HepG2 (cell line): ENCODE measurements around the gene YIPF7. TPM values are rescaled to one million over a fixed set of nuclear protein-coding genes. Genes with fewer than 3 reads are reported as not detected.

Experiments
- ATAC-seq: fragments of 200-7000 bp; cut with Tn5 transposase; 3 replicates; pipeline ENCODE4 v1.9.1; 2020; ENCODE audit warnings: mild to moderate bottlenecking, moderate library complexity
- BruUV-seq: library from RNA; stranded (reverse); fragments of 400-500 nt; replicated peaks from 2 replicates; lab custom pipeline; 2021; lab: Mats Ljungman, UMichigan
- CTCF ChIA-PET: fragments of 300-600 bp; formaldehyde crosslinking; extraction: SDS; loops from one replicate; lab custom pipeline; 2021; ENCODE audit warnings: low total read pairs, inconsistent platforms, low intra/inter-chr PET ratio; lab: Yijun Ruan, JAX
- POLR2A ChIA-PET: fragments of 350-600 bp; sonication (Branson Sonifier 250); formaldehyde crosslinking; loops from one replicate; lab custom pipeline; 2020; ENCODE audit warnings: antibody characterized with exemption, inconsistent platforms; lab: Yijun Ruan, JAX
- DNase-seq: peaks from one replicate; pipeline ENCODE4 v3.0.0-alpha.2; 2015; ENCODE audit warnings: low spot score
- FAIRE-seq: peaks from 3 replicates; lab custom pipeline; 2011; peaks lifted over from hg19 to GRCh38; lab: Jason Lieb, UNC
- H2AFZ ChIP-seq: one replicate; pipeline ENCODE4 v1.6.1; 2011; ENCODE audit warnings: low read length, inconsistent platforms
- H3K27ac ChIP-seq: fragments of 300-600 bp; 3 replicates; pipeline ENCODE4 v1.8.0; 2011; ENCODE audit warnings: mixed run types, mild to moderate bottlenecking, mixed read lengths, low read length, inconsistent platforms; ENCODE audit not compliant: insufficient read depth; ENCODE audit errors: extremely low read length
- H3K27me3 ChIP-seq, 2 experiments: fragments of 200-600 bp in 1 of 2; 2 replicates in 1 of 2; 3 replicates in 1 of 2; pipeline versions ENCODE4 v1.6.0 to v1.8.0; 2011; ENCODE audit warnings: low read length in 2 of 2, mild to moderate bottlenecking in 2 of 2, moderate library complexity in 2 of 2, inconsistent platforms in 1 of 2; ENCODE audit not compliant: insufficient read depth in 2 of 2, control insufficient read depth in 1 of 2
- H3K36me3 ChIP-seq, 2 experiments: fragments of 200-600 bp in 1 of 2; replicated peaks in 1 of 2; 2 replicates in 1 of 2; 3 replicates in 1 of 2; pipeline versions ENCODE4 v1.5.1 to v1.8.0; 2011; ENCODE audit warnings: low read length in 2 of 2, inconsistent platforms in 1 of 2; ENCODE audit not compliant: insufficient read depth in 2 of 2, control insufficient read depth in 1 of 2
- H3K4me1 ChIP-seq: 2 replicates; pipeline ENCODE4 v1.5.1; 2012; ENCODE audit warnings: low read length, inconsistent platforms; ENCODE audit not compliant: insufficient read depth
- H3K4me2 ChIP-seq: 2 replicates; pipeline ENCODE4 v1.6.0; 2011; ENCODE audit warnings: low read depth, low read length, inconsistent platforms
- H3K4me3 ChIP-seq, 3 experiments: fragments of 200-600 bp in 1 of 3; sonication (generic), shearing (Covaris generic) in 1 of 3; replicated peaks in 1 of 3; 2 replicates each; pipeline ENCODE4 v1.5.1; 2011 to 2016; ENCODE audit warnings: low read length in 3 of 3, inconsistent platforms in 2 of 3, low read depth in 2 of 3, mild to moderate bottlenecking in 2 of 3, control low read depth in 1 of 3, mixed read lengths in 1 of 3; ENCODE audit not compliant: insufficient read depth in 1 of 3
- H3K79me2 ChIP-seq: one replicate; pipeline ENCODE4 v1.6.1; 2011; ENCODE audit warnings: low read length, inconsistent platforms; ENCODE audit not compliant: insufficient read depth
- H3K9ac ChIP-seq: 2 replicates; pipeline ENCODE4 v1.6.0; 2011; ENCODE audit warnings: mild to moderate bottlenecking, low read depth, low read length, inconsistent platforms; ENCODE audit not compliant: insufficient read depth
- H3K9me3 ChIP-seq: 2 replicates; pipeline ENCODE4 v1.5.1; 2012; ENCODE audit warnings: mild to moderate bottlenecking, low read length
- H4K20me1 ChIP-seq: 2 replicates; pipeline ENCODE4 v1.6.0; 2011; ENCODE audit warnings: inconsistent platforms, mild to moderate bottlenecking, low read length, moderate library complexity; ENCODE audit not compliant: insufficient read depth
- LCORL ChIP-seq, 2 experiments: fragments of 450-650 bp in 1 of 2; sonication (generic) in 1 of 2; formaldehyde crosslinking in 1 of 2; IDR thresholded peaks; 2 replicates each; pipeline versions ENCODE4 v1.5.0 to v1.6.1; 2017 to 2020; ENCODE audit warnings: antibody characterized with exemption in 1 of 2, missing genetic modification reagents in 1 of 2
- MED13 ChIP-seq: sonication (generic); formaldehyde crosslinking; IDR thresholded peaks from 2 replicates; pipeline ENCODE4 v1.5.0; 2020; ENCODE audit warnings: missing genetic modification reagents
- PPARG ChIP-seq: conservative IDR thresholded peaks from 2 replicates; pipeline ENCODE4 v1.6.1; 2016; ENCODE audit warnings: missing biosample characterization, missing genetic modification reagents
- SMARCE1 ChIP-seq: fragments of 450-650 bp; IDR thresholded peaks from 2 replicates; pipeline ENCODE4 v1.6.1; 2017; ENCODE audit warnings: borderline replicate concordance
- THYN1 ChIP-seq: sonication (generic); formaldehyde crosslinking; IDR thresholded peaks from 2 replicates; pipeline ENCODE4 v1.8.1; 2023; ENCODE audit warnings: low read depth, mild to moderate bottlenecking, moderate library complexity, missing genetic modification reagents, borderline replicate concordance
- ZNF124 ChIP-seq: sonication (generic); formaldehyde crosslinking; IDR thresholded peaks from 2 replicates; pipeline ENCODE4 v1.4.0; 2020; ENCODE audit warnings: missing genetic modification reagents
- ZNF253 ChIP-seq: sonication (generic); formaldehyde crosslinking; IDR thresholded peaks from 2 replicates; pipeline ENCODE4 v1.8.0; 2022; ENCODE audit warnings: mild to moderate bottlenecking, missing genetic modification reagents, borderline replicate concordance
- ZNF468 ChIP-seq: sonication (generic); formaldehyde crosslinking; IDR thresholded peaks from 2 replicates; pipeline ENCODE4 v1.8.0; 2022; ENCODE audit warnings: mild to moderate bottlenecking, moderate library complexity, missing genetic modification reagents
- ZNF75D ChIP-seq: sonication (generic); formaldehyde crosslinking; IDR thresholded peaks from 2 replicates; pipeline ENCODE4 v1.8.1; 2023; ENCODE audit warnings: missing genetic modification reagents, mild to moderate bottlenecking, borderline replicate concordance
- ZNF776 ChIP-seq: sonication (generic); formaldehyde crosslinking; IDR thresholded peaks from 2 replicates; pipeline ENCODE4 v1.4.0; 2020; ENCODE audit warnings: mild to moderate bottlenecking, missing genetic modification reagents
- ZNF792 ChIP-seq: IDR thresholded peaks from 2 replicates; pipeline ENCODE4 v1.6.1; 2016
- ZSCAN5A ChIP-seq: sonication (generic); formaldehyde crosslinking; IDR thresholded peaks from 2 replicates; pipeline ENCODE4 v1.8.0; 2022; ENCODE audit warnings: mild to moderate bottlenecking, missing genetic modification reagents, borderline replicate concordance
- WGBS: methylation state at CpG from one replicate; pipeline ENCODE4 v1.1.6; 2017; ENCODE audit warnings: low lambda C conversion rate; 5-methylcytosine and 5-hydroxymethylcytosine counted together
- in situ Hi-C: cut with HindIII; loops from 2 replicates; pipeline ENCODE4 v1.10.0; 2017; ENCODE audit warnings: low pct_unique_long_range_greater_than_20kb; ENCODE audit not compliant: extremely low pct_ligation_motif_present
- intact Hi-C: fragments of 100-400 bp; cut with micrococcal nuclease; formaldehyde crosslinking; loops from one replicate; pipeline ENCODE4 v1.10.0; 2022; ENCODE audit not compliant: unreplicated experiment
- polyA plus RNA-seq, 8 experiments: library from polyadenylated mRNA; depleted of rRNA in 3 of 8; stranded (reverse) in 7 of 8; unstranded in 1 of 8; fragments of >200 nt; fragmentation: Illumina TruSeq in 4 of 8; extraction: Trizol in 4 of 8; gene quantifications; 2 replicates each; pipeline versions ENCODE4 v1.2.1 to v1.2.3, GENCODE V29; 2011 to 2016; ENCODE audit warnings: low read depth in 4 of 8, missing spikeins in 1 of 8, mixed read lengths in 1 of 8; ENCODE audit not compliant: insufficient read depth in 1 of 8
- total RNA-seq, 5 experiments: library from RNA; depleted of rRNA; stranded (reverse); fragments of >200 nt; fragmentation: Illumina TruSeq; extraction: Trizol; gene quantifications; 2 replicates each; pipeline ENCODE4 v1.2.3, GENCODE V29; 2016; ENCODE audit warnings: low read depth in 1 of 5
- TF ChIP-seq, protein P1 (sequence below): sonication (generic); formaldehyde crosslinking; IDR thresholded peaks from 2 replicates; pipeline ENCODE4 v1.5.0; 2020; ENCODE audit warnings: mild to moderate bottlenecking, missing genetic modification reagents, moderate library complexity
- TF ChIP-seq, protein P2 (sequence below): IDR thresholded peaks from 2 replicates; pipeline ENCODE4 v1.6.1; 2016

YIPF7 gene
- total and polyA plus RNA-seq, 2 of the 13 experiments (the other 11 are each of a cell fraction or from before 2014, with no cell fraction given): 0.12 TPM; not detected in 1

GRCh38 chr4:44701037-44701436 lies 49.6 kb upstream of the YIPF7 start (continued):
- TF ChIP-seq THYN1 (CRISPR knock-in tag) (no peak), ZNF468 (CRISPR knock-in tag) (no peak)

DNA sequence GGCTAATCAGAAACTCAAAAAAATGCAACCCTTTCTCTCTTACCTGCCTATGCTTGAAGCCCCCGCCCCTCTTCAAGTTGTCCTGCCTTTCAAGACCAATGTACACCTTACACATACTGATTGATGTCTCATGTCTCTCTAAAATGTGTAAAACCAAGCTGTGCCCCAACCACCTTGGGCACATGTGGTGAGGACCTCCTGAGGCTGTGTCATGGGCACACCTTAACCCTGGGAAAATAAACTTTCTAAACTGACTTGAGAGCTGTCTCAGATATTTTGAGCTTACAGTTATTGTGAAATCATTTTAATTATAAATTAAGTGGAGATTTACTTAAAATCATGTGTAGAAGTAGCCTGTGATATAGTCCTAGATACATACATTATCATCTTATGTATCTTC lies 49.0 kb upstream of the YIPF7 start:
- Histone ChIP-seq H3K27me3 (no peaks in the 10 kb centered on the region), H3K9me3 (no peaks in the 10 kb centered on the region), H3K4me1 (no peaks in the 10 kb centered on the region), H3K4me3 (no peak overlapping the region), H2AFZ (no peak overlapping the region), H3K79me2 (no peaks in the 10 kb centered on the region), H3K4me2 (no peak overlapping the region), H3K36me3 (peaks cover 6 to 58% of the 10 kb centered on the region in 2 experiments; a peak in 4 of 5 replicates), H3K27ac (no peak overlapping the region), H3K9ac (no peak overlapping the region), H4K20me1 (no peaks in the 10 kb centered on the region)
- intact Hi-C loops: no loop called here
- TF ChIP-seq LCORL (IDR thresholded peaks at IDR 0.05) (no peak), LCORL (CRISPR knock-in tag; IDR thresholded peaks at IDR 0.05) (no peak)
- DNase-seq (no peak), FAIRE-seq (no peak), ATAC-seq (no peak)
- in situ Hi-C loops: no loop called here
- ChIA-PET POLR2A (interaction anchor here (1.3 kb wide), 1 partner anchor 22 kb away, joined by 6 read pairs; the partner anchor contains the start of gene GUF1), CTCF (no interaction called here)
- WGBS: 100% methylated on average over 1 of the region's 1 CpG
- BruUV-seq: TSS peak; percentile 14

DNA sequence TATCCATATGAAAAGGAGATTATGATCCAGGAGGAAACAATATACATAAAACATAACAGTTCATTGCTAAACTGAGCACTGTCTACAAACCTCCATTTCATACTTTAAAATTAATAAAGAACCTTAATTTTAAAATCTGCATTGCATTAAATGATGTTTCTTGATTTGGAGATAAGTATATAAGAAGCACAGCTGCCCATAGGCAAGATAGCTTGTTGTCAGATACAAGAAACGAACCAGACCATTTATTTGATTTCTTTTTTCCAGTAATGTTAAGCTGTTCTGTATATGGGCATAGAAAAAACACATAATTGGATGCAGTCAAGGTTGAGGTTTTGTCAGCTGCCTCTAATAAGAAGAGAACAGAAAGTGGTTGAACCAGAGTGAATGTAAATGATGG lies 33.2 kb upstream of the YIPF7 start:
- no TSS peak for BruUV-seq
- peaks cover 16% of the 10 kb centered on the region for H3K4me1 ChIP-seq
- ATAC-seq: no peak
- POLR2A ChIA-PET: no interaction called here
- WGBS: 94% methylated on average over 1 of the region's 1 CpG
- H3K36me3 ChIP-seq: peaks cover 11 to 61% of the 10 kb centered on the region in 2 experiments
- no peak overlapping the region for H3K4me3 ChIP-seq
- H3K79me2 ChIP-seq: peaks cover 20% of the 10 kb centered on the region
- CTCF ChIA-PET: no interaction called here
- in situ Hi-C loops: no loop called here
- no peaks in the 10 kb centered on the region for H3K27me3 ChIP-seq
- no peak overlapping the region for H3K9ac ChIP-seq
- H3K9me3 ChIP-seq: no peaks in the 10 kb centered on the region
- no peak for FAIRE-seq
- H3K4me2 ChIP-seq: no peak overlapping the region
- no peak for DNase-seq
- no peaks in the 10 kb centered on the region for H4K20me1 ChIP-seq
- no peak overlapping the region for H2AFZ ChIP-seq
- intact Hi-C loops: no loop called here
- no peak overlapping the region for H3K27ac ChIP-seq
- no peak for TF ChIP-seq ZNF776
- TF ChIP-seq PPARG (CRISPR knock-in tag): no peak
- no peak for TF ChIP-seq ZNF253 (CRISPR knock-in tag)
- TF ChIP-seq, protein P1, sequence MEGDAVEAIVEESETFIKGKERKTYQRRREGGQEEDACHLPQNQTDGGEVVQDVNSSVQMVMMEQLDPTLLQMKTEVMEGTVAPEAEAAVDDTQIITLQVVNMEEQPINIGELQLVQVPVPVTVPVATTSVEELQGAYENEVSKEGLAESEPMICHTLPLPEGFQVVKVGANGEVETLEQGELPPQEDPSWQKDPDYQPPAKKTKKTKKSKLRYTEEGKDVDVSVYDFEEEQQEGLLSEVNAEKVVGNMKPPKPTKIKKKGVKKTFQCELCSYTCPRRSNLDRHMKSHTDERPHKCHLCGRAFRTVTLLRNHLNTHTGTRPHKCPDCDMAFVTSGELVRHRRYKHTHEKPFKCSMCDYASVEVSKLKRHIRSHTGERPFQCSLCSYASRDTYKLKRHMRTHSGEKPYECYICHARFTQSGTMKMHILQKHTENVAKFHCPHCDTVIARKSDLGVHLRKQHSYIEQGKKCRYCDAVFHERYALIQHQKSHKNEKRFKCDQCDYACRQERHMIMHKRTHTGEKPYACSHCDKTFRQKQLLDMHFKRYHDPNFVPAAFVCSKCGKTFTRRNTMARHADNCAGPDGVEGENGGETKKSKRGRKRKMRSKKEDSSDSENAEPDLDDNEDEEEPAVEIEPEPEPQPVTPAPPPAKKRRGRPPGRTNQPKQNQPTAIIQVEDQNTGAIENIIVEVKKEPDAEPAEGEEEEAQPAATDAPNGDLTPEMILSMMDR: no peak
- TF ChIP-seq ZNF75D: no peak
- TF ChIP-seq ZNF792 (CRISPR knock-in tag): no peak
- no peak for TF ChIP-seq MED13 (CRISPR knock-in tag)
- no peak for TF ChIP-seq SMARCE1
- TF ChIP-seq, protein P2, sequence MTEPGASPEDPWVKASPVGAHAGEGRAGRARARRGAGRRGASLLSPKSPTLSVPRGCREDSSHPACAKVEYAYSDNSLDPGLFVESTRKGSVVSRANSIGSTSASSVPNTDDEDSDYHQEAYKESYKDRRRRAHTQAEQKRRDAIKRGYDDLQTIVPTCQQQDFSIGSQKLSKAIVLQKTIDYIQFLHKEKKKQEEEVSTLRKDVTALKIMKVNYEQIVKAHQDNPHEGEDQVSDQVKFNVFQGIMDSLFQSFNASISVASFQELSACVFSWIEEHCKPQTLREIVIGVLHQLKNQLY (CRISPR knock-in tag): no peak
- TF ChIP-seq ZNF124 (CRISPR knock-in tag): no peak
- no peak for TF ChIP-seq ZSCAN5A (CRISPR knock-in tag)
